Spleen (tissue), 11 donors: ENCODE measurements around the gene ADAMTS17. TPM values are rescaled to one million over a fixed set of nuclear protein-coding genes. Genes with fewer than 3 reads are reported as not detected.

ENCODE experiments used
- DNase-seq: peaks from one replicate; pipeline ENCODE4 v3.0.0-alpha.2; 2020
- H3K27ac ChIP-seq, 8 donors: fragments of 200-600 bp; sonication (generic) in 7 of 8; 1 replicate in 4 of 8; 2 replicates in 4 of 8; pipeline versions ENCODE4 v1.5.0 to v1.8.0; 2016 to 2021; ENCODE audit warnings: inconsistent platforms in 4 of 8, mild to moderate bottlenecking in 4 of 8, moderate library complexity in 1 of 8
- H3K27me3 ChIP-seq, 7 donors: fragments of 200-600 bp; sonication (generic) in 6 of 7; replicated peaks in 1 of 7; 1 replicate in 4 of 7; 2 replicates in 3 of 7; pipeline versions ENCODE4 v1.5.0 to v1.8.0; 2016 to 2021; ENCODE audit warnings: inconsistent platforms in 3 of 7, mild to moderate bottlenecking in 1 of 7
- H3K36me3 ChIP-seq, 6 donors: fragments of 200-600 bp; sonication (generic) in 5 of 6; 1 replicate in 4 of 6; 2 replicates in 2 of 6; pipeline versions ENCODE4 v1.5.0 to v1.8.0; 2016 to 2021; ENCODE audit warnings: inconsistent platforms in 2 of 6
- H3K4me1 ChIP-seq, 6 donors: fragments of 200-600 bp; sonication (generic) in 5 of 6; 1 replicate in 3 of 6; 2 replicates in 3 of 6; pipeline versions ENCODE4 v1.5.0 to v1.8.0; 2016 to 2021; ENCODE audit warnings: inconsistent platforms in 3 of 6
- H3K4me3 ChIP-seq, 8 donors: fragments of 200-600 bp; sonication (generic) in 7 of 8; 1 replicate in 4 of 8; 2 replicates in 4 of 8; pipeline versions ENCODE4 v1.5.0 to v1.8.0; 2016 to 2021; ENCODE audit warnings: inconsistent platforms in 4 of 8, mild to moderate bottlenecking in 4 of 8, moderate library complexity in 2 of 8
- H3K9me3 ChIP-seq, 8 donors: fragments of 200-600 bp; sonication (generic) in 7 of 8; 1 replicate in 4 of 8; 2 replicates in 4 of 8; pipeline versions ENCODE4 v1.5.0 to v1.8.0; 2016 to 2021; ENCODE audit warnings: inconsistent platforms in 4 of 8
- POLR2A ChIP-seq, 3 donors: fragments of 450-650 bp; IDR thresholded peaks; one replicate each; pipeline ENCODE4 v1.5.1; 2017; ENCODE audit warnings: antibody characterized with exemption in 3 of 3, mild to moderate bottlenecking in 1 of 3
- POLR2AphosphoS5 ChIP-seq, 3 donors: sonication (generic); formaldehyde crosslinking; IDR thresholded peaks; one replicate each; pipeline ENCODE4 v1.5.1; 2017; ENCODE audit warnings: antibody characterized with exemption in 3 of 3
- WGBS, 5 donors: extraction: QIAGEN DNeasy Blood & Tissue Kit in 3 of 5; methylation state at CpG; one replicate each; pipeline versions ENCODE4 v1.1.5 to v1.1.7; 2013 to 2018; 5-methylcytosine and 5-hydroxymethylcytosine counted together
- intact Hi-C: fragments of 100-400 bp; cut with DNase I; formaldehyde crosslinking; loops from one replicate; pipeline ENCODE4 v1.15.0; 2023; ENCODE audit warnings: low total_unique reads
- polyA plus RNA-seq, 3 donors: library from polyadenylated mRNA; stranded (reverse); fragments of 200-250 nt; gene quantifications; one replicate each; pipeline ENCODE4 v1.2.1, GENCODE V29; 2013
- total RNA-seq, 7 donors: library from RNA; depleted of rRNA in 3 of 7; stranded (reverse); fragments of >200 nt in 3 of 7; fragmentation: NEBNext Ultra II Directional in 4 of 7; extraction: Animal tissue kit (Norgen Biotek cat#: 25700) in 4 of 7; gene quantifications; one replicate each; pipeline versions ENCODE4 v1.1.0 to v1.2.1, GENCODE V29; 2016 to 2021
- TF ChIP-seq, protein P1 (sequence below), 11 experiments: fragments of 200-600 bp in 7 of 11; fragments of 450-650 bp in 4 of 11; sonication (generic) in 4 of 11; IDR thresholded peaks in 8 of 11; conservative IDR thresholded peaks in 3 of 11; 1 replicate in 7 of 11; 2 replicates in 4 of 11; pipeline versions ENCODE4 v1.4.0 to v1.8.0; 2016 to 2021; ENCODE audit warnings: antibody characterized with exemption in 11 of 11, inconsistent platforms in 4 of 11, mild to moderate bottlenecking in 1 of 11
- donor health status: healthy with polysubstance abuse.
- donor health status: DM: no; HTN: no; CAD: no; lungs with moderate emphysema.
- donor health status: DM: no; HTN: no; CAD: no.
- donor health status: Bipolar disorder and iron deficiency.
- donor health status: healthy.
- donor health status: DM: no; HTN: no; CAD: no.
- donor health status: DM: yes; HTN: yes; CAD: no.

The ADAMTS17 gene
- total and polyA plus RNA-seq, 10 donors = 0.21 to 13.2 (median 5.8) TPM

DNA sequence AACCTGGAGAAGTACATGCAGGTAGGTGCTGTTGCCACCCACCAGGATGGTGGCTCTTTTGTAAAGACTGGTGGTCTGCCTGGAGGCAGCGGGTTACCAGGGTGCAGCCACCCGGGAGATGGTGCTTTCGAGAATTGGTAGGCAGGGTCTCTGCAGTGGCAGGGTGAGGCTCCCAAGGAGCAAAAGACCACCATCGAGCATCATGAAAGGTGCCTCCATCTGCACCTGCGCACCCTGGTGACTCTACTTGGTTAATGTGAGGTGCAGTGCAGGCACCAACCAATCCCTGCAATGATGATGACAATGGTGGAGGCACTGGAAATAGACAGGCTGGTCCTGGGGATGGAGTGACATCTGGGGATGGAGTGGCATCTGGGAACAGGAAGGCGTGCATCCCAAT is 236.7 kb downstream of the ADAMTS17 start:
- whole genome bisulfite sequencing, 5 donors = 89 to 94% (median 92%) methylated on average over 5 to 6 of the region's 6 CpGs
- TF ChIP-seq POLR2AphosphoS5 (IDR thresholded peaks at IDR 0.05) (no peak), POLR2A (IDR thresholded peaks at IDR 0.05) (no peak)
- TF ChIP-seq, protein P1, sequence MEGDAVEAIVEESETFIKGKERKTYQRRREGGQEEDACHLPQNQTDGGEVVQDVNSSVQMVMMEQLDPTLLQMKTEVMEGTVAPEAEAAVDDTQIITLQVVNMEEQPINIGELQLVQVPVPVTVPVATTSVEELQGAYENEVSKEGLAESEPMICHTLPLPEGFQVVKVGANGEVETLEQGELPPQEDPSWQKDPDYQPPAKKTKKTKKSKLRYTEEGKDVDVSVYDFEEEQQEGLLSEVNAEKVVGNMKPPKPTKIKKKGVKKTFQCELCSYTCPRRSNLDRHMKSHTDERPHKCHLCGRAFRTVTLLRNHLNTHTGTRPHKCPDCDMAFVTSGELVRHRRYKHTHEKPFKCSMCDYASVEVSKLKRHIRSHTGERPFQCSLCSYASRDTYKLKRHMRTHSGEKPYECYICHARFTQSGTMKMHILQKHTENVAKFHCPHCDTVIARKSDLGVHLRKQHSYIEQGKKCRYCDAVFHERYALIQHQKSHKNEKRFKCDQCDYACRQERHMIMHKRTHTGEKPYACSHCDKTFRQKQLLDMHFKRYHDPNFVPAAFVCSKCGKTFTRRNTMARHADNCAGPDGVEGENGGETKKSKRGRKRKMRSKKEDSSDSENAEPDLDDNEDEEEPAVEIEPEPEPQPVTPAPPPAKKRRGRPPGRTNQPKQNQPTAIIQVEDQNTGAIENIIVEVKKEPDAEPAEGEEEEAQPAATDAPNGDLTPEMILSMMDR (IDR thresholded peaks at IDR 0.05 in 8 of 11, conservative IDR thresholded peaks at IDR 0.05 in 3 of 11) = no peak

DNA sequence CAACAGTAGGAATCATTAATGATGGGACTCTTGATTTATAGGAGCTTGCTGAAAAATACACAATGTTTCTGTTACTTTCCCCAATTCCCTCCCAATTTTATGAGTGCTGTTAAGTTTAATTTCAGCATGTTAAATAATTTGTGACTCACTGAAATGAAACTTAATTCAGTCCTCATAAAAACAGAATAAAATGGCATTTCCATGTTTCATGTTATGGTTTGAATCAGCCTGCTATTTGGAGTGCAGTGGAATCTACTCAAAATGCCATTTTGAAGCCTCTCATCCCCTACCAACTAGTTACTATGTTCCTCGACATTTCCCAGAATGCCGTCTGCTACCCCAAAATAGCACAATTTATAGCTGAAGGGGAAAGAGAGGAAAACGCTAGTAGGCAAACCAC is 237.5 kb downstream of the ADAMTS17 start:
- 58 to 85% (median 79%) methylated on average over 3 of the region's 3 CpGs for WGBS, 5 donors
- intact Hi-C loops = no loop called here

More for the DNA sequence above, 236.7 kb downstream of the ADAMTS17 start:
- no peak overlapping the region for H3K27ac ChIP-seq
- DNase-seq = peak; percentile 52
- intact Hi-C loops = no loop called here
- no peaks in the 10 kb centered on the region for H3K4me1 ChIP-seq
- no peaks in the 10 kb centered on the region for H3K27me3 ChIP-seq
- H3K4me3 ChIP-seq = no peak overlapping the region
- no peaks in the 10 kb centered on the region for H3K36me3 ChIP-seq
- no peaks in the 10 kb centered on the region for H3K9me3 ChIP-seq

DNA sequence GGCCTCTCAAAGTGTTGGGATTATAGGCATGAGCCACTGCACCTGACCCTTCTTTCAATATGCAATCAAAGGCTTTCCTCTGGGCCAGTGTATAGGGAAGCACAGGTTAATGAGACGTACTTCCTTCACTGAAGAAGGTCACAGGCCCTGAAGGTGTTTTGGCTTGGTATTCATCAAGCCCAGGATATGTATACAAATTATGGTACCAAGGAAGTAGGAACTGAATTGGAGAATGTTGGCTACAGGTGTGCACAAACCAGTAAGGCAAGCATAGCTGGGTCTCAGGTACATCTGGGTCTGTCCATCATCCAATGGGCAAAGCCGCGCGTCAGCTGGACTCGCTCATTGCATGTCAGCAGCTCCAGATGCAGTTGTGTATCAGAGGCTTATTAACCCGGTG is 237.9 kb downstream of the ADAMTS17 start:
- no peak overlapping the region for H3K4me3 ChIP-seq
- TF ChIP-seq POLR2AphosphoS5 (IDR thresholded peaks at IDR 0.05) = no peak
- TF ChIP-seq, protein P1 (IDR thresholded peaks at IDR 0.05 in 8 of 11, conservative IDR thresholded peaks at IDR 0.05 in 3 of 11) = no peak
- no peak for TF ChIP-seq POLR2A (IDR thresholded peaks at IDR 0.05)
- no peak overlapping the region for H3K27ac ChIP-seq
- no peaks in the 10 kb centered on the region for H3K4me1 ChIP-seq
- H3K9me3 ChIP-seq = no peaks in the 10 kb centered on the region
- no peaks in the 10 kb centered on the region for H3K36me3 ChIP-seq
- DNase-seq = no peak
- 90 to 98% (median 95%) methylated on average over 6 of the region's 6 CpGs for WGBS, 5 donors
- no peaks in the 10 kb centered on the region for H3K27me3 ChIP-seq
- intact Hi-C loops = no loop called here

More for the DNA sequence above, 237.5 kb downstream of the ADAMTS17 start:
- Histone ChIP-seq H3K4me1 (no peaks in the 10 kb centered on the region), H3K4me3 (no peak overlapping the region), H3K9me3 (no peaks in the 10 kb centered on the region), H3K36me3 (no peaks in the 10 kb centered on the region), H3K27me3 (no peaks in the 10 kb centered on the region), H3K27ac (no peak overlapping the region)
- DNase-seq = no peak
- TF ChIP-seq, protein P1 (IDR thresholded peaks at IDR 0.05 in 8 of 11, conservative IDR thresholded peaks at IDR 0.05 in 3 of 11) = no peak
- TF ChIP-seq POLR2A (IDR thresholded peaks at IDR 0.05) (no peak), POLR2AphosphoS5 (IDR thresholded peaks at IDR 0.05) (no peak)

- Histone ChIP-seq H3K36me3 (no peaks in the 10 kb centered on the region), H3K27me3 (no peaks in the 10 kb centered on the region), H3K9me3 (no peaks in the 10 kb centered on the region), H3K4me1 (no peaks in the 10 kb centered on the region), H3K4me3 (no peak overlapping the region), H3K27ac (no peak overlapping the region)
- 87 to 94% (median 90%) methylated on average over 12 of the region's 12 CpGs for WGBS, 5 donors
- DNase-seq = no peak
- intact Hi-C loops = no loop called here
- TF ChIP-seq POLR2AphosphoS5 (IDR thresholded peaks at IDR 0.05) (no peak), POLR2A (IDR thresholded peaks at IDR 0.05) (no peak)
- TF ChIP-seq, protein P1 (IDR thresholded peaks at IDR 0.05 in 8 of 11, conservative IDR thresholded peaks at IDR 0.05 in 3 of 11) = no peak
Observed at GRCh38 chr15:100101426-100102089, 240.2 kb downstream of the ADAMTS17 start.
